Measurements from ENCODE around the gene ACTN3.

Gene ACTN3

GRCh38 chr11:66546368-66546965 lies at the start of gene ACTN3:
ACTN3 (plus strand) TSS chr11:66546903; CDS start chr11:66546938, 35 bp downstream.
- no peak for TF ChIP-seq CTCF (IDR thresholded peaks at IDR 0.05; ENCODE audit: insufficient read depth, low read depth, low read length, missing control alignments)
- peak; percentile 23 for DNase-seq (ENCODE audit: low read depth)
- peak within 1 kb of the TSS; percentile 63 for H3K4me3 ChIP-seq (ENCODE audit: low read length)

DNA sequence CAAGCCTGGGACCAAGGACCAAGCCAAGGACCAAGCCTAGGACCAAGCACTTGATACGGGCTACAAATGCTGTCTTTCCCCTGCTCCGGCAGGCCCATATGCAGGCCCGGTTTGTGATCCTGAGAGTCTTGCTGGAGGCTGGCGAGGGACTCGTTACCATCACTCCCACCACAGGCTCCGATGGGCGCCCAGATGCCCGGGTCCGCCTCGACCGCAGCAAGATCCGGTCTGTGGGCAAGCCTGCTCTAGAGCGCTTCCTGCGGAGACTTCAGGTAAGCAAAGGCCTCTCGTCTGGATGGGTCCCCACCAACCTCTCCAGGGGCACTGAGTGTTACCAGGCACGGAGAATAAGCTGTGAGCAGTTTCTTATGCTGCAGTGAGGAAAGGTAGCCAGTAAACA lies 49.5 kb upstream of the ACTN3 start:
- TF ChIP-seq CTCF (IDR thresholded peaks at IDR 0.05; ENCODE audit: insufficient read depth, low read depth, low read length, missing control alignments) = no peak
- no peak overlapping the region for H3K4me3 ChIP-seq (ENCODE audit: low read length)
- DNase-seq (ENCODE audit: low read depth) = no peak

GRCh38 chr11:66498506-66498905 lies 48.2 kb upstream of the ACTN3 start:
- DNase-seq (ENCODE audit: low read depth) = no peak
- no peak for TF ChIP-seq CTCF (IDR thresholded peaks at IDR 0.05; ENCODE audit: insufficient read depth, low read depth, low read length, missing control alignments)
- H3K4me3 ChIP-seq (ENCODE audit: low read length) = no peak overlapping the region

- TF ChIP-seq CTCF (IDR thresholded peaks at IDR 0.05; ENCODE audit: insufficient read depth, low read depth, low read length, missing control alignments) = no peak
- no peak overlapping the region for H3K4me3 ChIP-seq (ENCODE audit: low read length)
- no peak for DNase-seq (ENCODE audit: low read depth)
Measured at GRCh38 chr11:66505276-66505816, 41.4 kb upstream of the ACTN3 start.

DNA sequence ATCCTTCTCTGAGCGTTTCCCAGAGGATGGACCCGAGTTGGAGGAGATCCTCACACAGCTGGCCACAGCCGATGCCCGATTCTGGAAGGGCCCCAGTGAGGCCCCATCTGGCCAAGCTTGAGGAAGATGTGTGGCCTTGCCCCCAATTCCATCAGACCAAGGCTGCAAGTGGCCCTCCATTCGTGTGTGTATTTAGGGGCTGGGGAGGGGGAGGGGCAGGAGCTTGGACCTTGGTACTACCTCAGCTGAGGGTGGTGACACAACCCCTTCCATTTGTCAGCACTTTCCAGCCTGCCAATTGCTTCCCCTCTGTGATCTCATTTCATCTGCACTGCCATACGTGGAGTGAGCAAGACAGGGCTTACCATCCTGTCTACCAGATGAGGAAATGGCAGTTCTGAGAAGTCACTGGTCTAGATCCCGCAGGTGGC lies 37.6 kb upstream of the ACTN3 start:
- TF ChIP-seq CTCF (IDR thresholded peaks at IDR 0.05; ENCODE audit: insufficient read depth, low read depth, low read length, missing control alignments) = no peak
- H3K4me3 ChIP-seq (ENCODE audit: low read length) = no peak overlapping the region
- DNase-seq (ENCODE audit: low read depth) = no peak

GRCh38 chr11:66510271-66510989 lies 36.3 kb upstream of the ACTN3 start, which contains the start of gene BBS1:
BBS1 (plus strand) TSS chr11:66510635; CDS start chr11:66510660, 25 bp downstream.
- no peak for TF ChIP-seq CTCF (IDR thresholded peaks at IDR 0.05; ENCODE audit: insufficient read depth, low read depth, low read length, missing control alignments)
- peak within 1 kb of the TSS; percentile 99 for H3K4me3 ChIP-seq (ENCODE audit: low read length)
- peak; percentile 78 for DNase-seq (ENCODE audit: low read depth)

Measured in epithelial cell of esophagus (primary cell).